Measurements from ENCODE around the gene PLCB1.
"Not testable (repeated sequence)": the region's sequence is repeated elsewhere in the genome, so short reads cannot be mapped to it uniquely, and the experiment has no call there.

Gene PLCB1

DNA sequence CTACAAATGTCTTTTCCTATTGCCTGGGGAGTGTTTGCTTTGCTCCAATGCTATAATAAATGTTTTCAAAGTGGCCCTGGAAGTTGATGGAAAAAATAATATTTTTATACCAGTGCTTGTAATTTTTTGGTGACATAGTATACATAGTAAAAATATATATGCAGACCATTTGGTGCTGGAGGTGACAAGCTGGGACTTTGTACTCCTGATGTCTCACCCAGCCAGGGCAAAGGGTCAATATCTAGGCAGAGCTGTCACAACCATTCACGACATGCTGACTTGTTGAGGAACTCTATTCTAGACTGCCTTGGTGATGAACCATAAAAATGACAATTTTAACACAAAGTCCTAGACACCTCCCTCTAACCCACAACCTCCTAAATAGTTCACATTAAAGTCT lies 203.0 kb downstream of the PLCB1 start:
- DNase-seq (ENCODE audit: low read depth), result no peak

- no peak for DNase-seq (ENCODE audit: low read depth)
Observed at GRCh38 chr20:8335495-8336195, 203.6 kb downstream of the PLCB1 start.

DNA sequence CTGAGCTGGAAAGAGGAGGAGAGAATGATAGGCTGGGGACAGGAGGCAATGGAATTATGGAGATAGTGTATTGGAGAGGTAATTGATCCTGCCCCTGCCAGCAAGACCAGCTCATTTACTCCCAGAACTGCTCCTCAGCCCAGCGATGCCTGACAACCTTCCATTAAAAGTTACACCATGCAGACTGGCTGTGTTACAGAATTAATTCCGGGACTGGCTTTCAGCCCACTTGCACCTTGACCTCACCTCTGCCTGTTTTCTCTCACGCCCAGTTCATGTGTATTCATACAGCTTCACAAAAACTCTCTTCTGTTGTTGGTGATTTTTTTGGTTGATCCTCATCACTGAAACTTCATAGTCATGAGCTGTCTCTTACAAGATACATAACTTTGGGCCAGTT lies 207.3 kb downstream of the PLCB1 start:
- DNase-seq (ENCODE audit: low read depth), result no peak

DNA sequence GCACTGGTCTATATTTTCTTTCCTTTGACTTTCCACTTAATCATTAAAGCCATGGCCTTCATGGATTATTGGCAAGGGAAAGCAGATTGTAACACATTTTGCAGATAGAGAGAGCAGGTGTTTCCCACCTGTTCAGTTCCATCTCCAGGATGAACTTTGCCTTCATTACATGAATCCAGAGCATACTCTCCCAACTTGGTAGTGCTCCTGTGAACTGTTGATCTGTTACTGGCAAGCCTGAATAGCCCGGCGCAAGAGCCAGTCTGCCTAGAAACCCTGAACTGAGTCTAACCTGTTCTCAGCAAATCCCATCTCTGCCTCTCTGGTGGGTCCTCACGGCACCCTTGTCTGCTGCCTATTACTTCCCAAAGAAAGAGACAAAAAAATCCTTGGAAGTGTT lies 210.3 kb downstream of the PLCB1 start:
- no peak for DNase-seq (ENCODE audit: low read depth)

DNA sequence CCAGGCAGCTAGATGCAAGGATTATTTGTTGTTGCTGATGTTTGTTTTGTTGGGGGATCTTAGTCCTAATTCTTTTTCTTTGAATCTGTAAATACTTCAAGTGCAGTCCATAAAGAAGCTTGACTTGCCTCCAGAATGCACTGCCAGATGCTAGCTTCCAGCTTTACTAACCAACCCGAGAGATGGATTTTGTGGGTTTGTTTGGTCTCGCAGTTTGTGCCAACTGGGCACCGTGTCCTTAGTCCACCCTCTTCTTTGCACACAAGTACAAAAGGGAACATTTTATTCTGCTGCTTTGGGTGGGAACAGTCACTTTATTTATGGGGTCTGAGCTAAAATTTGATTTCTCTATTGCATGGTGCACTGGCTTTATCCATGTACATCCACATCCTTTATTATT lies 212.0 kb downstream of the PLCB1 start:
- no peak for DNase-seq (ENCODE audit: low read depth)

- no peak for DNase-seq (ENCODE audit: low read depth)
Observed at GRCh38 chr20:8344631-8345030, 212.6 kb downstream of the PLCB1 start.

GRCh38 chr20:8346700-8347270 lies 214.7 kb downstream of the PLCB1 start:
- no peak for DNase-seq (ENCODE audit: low read depth)

- DNase-seq (ENCODE audit: low read depth), result not testable (repeated sequence)
Observed at GRCh38 chr20:8350225-8350624, 218.2 kb downstream of the PLCB1 start.

GRCh38 chr20:8352486-8352885 lies 220.4 kb downstream of the PLCB1 start:
- no peak for DNase-seq (ENCODE audit: low read depth)

DNA sequence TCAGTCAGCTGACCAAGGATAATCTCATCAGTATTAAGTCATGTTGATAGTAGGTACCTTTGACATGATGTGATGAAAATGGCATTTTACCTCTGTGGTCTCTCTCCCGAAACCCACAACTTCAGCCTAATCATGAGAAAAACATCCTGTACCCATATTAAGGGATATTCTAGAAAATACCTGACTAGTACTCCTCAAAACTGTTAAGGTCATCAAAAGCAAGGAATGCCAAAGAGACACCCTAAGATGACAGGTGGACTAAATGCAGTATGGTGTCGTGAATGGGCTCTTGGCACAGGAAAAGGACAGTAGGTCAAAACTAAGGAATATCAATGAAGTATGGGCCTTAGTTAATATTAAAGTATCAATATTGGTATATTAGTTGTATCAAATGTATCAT lies 221.4 kb downstream of the PLCB1 start:
- DNase-seq (ENCODE audit: low read depth), result no peak

DNA sequence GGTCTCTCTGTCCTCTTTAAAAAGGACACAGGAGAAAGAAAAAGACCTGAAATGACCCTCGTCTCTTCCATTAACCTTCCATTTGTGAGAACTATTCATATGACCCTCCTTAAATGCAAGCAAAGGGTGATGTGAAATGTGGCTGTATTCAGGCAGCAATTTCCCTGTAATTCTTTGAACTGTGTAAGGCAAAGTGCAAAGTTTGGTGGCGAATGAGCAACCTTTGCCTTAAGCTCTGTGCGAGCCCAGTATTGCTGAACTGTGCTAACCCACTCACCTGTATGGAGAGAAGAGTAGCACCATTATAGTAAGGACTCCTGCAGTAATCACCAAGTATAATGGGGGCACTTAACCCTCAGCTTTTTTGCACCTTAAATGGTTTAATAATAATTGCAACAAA lies 223.4 kb downstream of the PLCB1 start:
- no peak for DNase-seq (ENCODE audit: low read depth)

- no peak for DNase-seq (ENCODE audit: low read depth)
Observed at GRCh38 chr20:8356806-8357205, 224.7 kb downstream of the PLCB1 start.

GRCh38 chr20:8357703-8358102 lies 225.6 kb downstream of the PLCB1 start:
- no peak for DNase-seq (ENCODE audit: low read depth)

DNA sequence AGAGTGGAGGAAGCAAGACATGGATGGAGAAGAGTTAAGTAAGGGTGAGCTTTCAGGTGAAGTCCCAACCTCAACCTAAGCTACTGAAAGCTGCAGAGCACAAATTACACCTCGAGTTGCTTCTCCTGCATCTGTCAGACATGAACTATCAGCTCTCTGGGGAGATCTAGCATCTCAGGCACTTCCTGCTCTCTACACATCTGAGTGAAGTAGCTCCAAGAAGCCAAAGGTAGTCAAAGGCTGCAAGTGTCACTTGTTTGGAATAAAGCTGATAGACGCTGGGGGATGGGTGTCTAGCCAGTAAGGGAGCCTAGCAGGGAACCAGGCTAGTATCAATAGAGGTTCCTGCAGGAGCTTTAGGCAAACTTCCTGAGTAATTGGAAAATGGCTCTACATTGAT lies 228.0 kb downstream of the PLCB1 start:
- no peak for DNase-seq (ENCODE audit: low read depth)

- no peak for DNase-seq (ENCODE audit: low read depth)
Observed at GRCh38 chr20:8361006-8361652, 229.1 kb downstream of the PLCB1 start.

- no peak for DNase-seq (ENCODE audit: low read depth)
Observed at GRCh38 chr20:8361779-8362178, 229.7 kb downstream of the PLCB1 start.

GRCh38 chr20:8362457-8362856 lies 230.4 kb downstream of the PLCB1 start:
- no peak for DNase-seq (ENCODE audit: low read depth)

DNA sequence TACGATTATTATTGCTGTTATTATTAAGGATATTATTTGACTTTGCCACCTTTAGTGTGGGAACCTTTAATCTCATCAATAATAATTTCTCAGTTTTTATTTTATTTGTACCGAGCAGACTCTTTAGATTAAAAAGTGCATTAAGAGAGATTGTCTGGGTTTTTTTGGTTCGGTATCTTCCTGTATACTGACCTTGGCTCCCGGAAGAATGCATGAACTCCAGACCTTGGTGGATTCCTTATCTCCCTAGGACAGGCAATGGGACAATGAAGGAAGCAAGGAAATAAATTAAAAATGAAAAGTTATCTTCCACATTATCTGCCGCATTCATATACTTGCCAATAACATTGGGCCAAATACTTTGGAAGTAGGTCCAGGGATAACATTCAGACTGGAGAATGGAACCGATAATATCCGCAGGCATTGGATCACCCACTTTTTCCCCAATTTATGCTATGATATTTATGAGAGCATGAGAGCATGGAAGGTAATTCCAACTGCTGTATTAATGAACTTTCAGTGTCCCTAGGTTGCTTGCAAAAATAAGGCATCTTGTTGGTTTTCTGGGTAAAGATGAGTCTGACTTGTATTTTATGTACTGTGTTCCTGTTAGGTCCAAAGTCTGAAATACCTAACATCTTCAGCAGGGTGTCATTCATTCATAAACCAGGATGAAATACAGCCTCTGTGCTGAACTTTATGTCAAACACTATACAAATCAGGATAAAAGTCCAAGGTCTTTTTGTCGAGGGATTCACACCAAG lies 232.1 kb downstream of the PLCB1 start:
- DNase-seq (ENCODE audit: low read depth), result no peak

GRCh38 chr20:8364734-8365078 lies 232.6 kb downstream of the PLCB1 start:
- no peak for DNase-seq (ENCODE audit: low read depth)

DNA sequence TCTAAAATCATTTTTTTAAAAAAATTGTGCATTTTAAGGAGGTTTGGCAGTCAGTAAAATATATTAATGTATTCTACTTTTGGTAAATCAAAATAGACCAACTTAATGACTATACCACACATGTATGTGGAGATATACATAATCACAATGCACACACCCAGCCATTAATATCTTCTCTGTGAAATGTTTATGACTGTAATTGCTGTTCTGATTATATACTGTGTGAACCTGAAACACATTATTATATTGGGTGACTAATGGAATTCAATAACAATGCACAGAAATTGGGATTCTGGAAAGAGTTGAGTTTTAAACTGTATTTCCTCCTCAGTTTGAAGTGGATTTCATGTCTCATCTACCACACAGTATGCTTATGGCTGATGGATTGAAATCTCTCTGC lies 233.6 kb downstream of the PLCB1 start:
- DNase-seq (ENCODE audit: low read depth), result no peak

DNA sequence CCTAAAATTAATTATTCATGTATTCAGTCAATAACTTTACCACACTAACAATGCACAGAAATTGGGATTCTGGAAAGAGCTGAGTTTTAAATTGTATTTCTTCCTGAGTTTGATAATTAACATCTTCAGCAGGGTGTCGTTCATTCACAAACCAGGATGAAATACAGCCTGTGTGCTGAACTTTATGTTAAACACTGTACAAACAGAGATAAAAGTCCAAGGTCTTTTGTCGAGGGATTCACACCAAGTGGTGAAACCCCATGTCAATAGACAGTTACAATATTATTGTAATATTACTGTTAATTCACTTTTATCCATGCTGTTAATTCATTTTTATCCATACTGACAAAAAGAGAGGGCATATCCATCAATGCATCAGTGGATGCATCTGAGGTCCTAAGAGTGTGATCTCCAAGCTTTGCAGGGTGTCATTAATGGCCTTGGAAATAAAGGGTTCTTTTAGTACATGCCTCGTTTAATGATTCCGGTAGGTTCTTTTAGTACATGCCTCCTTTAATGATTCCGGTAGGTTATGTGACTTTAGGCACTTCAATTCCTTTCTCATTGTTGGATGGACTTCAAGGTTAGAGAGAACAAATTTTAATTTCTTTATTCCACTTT lies 234.3 kb downstream of the PLCB1 start:
- no peak for DNase-seq (ENCODE audit: low read depth)

DNA sequence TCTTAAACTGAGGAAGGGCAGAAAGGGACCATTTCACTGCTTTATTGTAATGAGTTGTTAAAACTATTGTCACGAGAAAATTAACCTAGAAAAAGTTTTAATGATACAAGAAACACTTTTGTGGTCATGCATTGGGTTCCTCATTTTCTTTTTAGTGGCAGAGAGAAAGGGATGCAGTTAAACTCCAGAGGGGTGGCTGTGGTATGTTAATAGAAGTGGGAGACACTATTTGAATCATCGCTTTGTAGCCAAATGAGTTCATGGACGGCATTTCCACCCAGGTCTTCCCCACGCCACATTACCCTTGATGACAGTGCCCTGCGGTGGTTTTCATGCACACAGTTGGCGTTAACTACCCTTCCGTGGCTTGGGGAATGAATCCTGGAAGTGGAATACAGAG lies 235.6 kb downstream of the PLCB1 start:
- DNase-seq (ENCODE audit: low read depth), result no peak

DNA sequence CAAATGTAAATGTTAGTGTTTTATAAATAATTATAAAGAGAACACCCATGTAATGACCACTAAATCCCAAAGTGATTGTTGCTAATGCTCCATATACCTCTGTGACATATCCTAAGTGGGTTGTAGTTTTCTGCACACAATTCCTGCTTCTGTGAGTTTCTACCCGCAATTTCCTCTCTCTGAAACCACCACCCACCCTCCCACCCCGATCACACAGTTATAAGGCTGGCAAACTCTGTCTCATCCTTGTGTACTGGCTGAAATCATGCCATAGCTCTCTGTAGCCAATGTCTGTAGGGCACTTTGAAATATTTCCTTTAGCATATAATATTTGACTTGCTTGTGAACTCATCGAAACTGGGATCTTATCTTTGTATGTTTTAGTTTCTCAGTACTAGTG lies 236.6 kb downstream of the PLCB1 start:
- DNase-seq (ENCODE audit: low read depth), result no peak

Data from activated T-helper 1 cell treated with Interleukin-2 at 50 U/mL for 16 hours (primary cell).